Thyroid gland (tissue), 4 donors: Measurements from ENCODE around the gene PLCB3. TPM values are rescaled to one million over a fixed set of nuclear protein-coding genes. Genes with fewer than 3 reads are reported as not detected.

Experiments
- DNase-seq, 2 donors: peaks; one replicate each; pipeline ENCODE4 v3.0.0-alpha.2; 2019
- H3K27ac ChIP-seq, 3 donors: fragments of 200-600 bp; sonication (generic); 1 replicate in 2 of 3; 2 replicates in 1 of 3; pipeline ENCODE4 v1.5.1; 2016 to 2019; ENCODE audit warnings: mild to moderate bottlenecking in 1 of 3, moderate library complexity in 1 of 3
- H3K27me3 ChIP-seq: fragments of 200-600 bp; sonication (generic); one replicate; pipeline ENCODE4 v1.5.1; 2019
- H3K36me3 ChIP-seq, 2 donors: fragments of 200-600 bp; sonication (generic); one replicate each; pipeline ENCODE4 v1.5.1; 2016 to 2019
- H3K4me1 ChIP-seq, 2 donors: fragments of 200-600 bp; sonication (generic); one replicate each; pipeline ENCODE4 v1.5.1; 2017 to 2019
- H3K4me3 ChIP-seq, 3 donors: fragments of 200-600 bp; sonication (generic); replicated peaks in 1 of 3; 1 replicate in 2 of 3; 2 replicates in 1 of 3; pipeline ENCODE4 v1.5.1; 2016; ENCODE audit warnings: mild to moderate bottlenecking in 1 of 3
- H3K9me3 ChIP-seq: fragments of 200-600 bp; sonication (generic); one replicate; pipeline ENCODE4 v1.5.1; 2017
- CTCF ChIP-seq, 6 experiments: fragments of 200-600 bp in 3 of 6; fragments of 450-650 bp in 3 of 6; sonication (generic) in 3 of 6; IDR thresholded peaks; one replicate each; pipeline ENCODE4 v1.5.1; 2016 to 2019; ENCODE audit warnings: antibody characterized with exemption in 6 of 6, mild to moderate bottlenecking in 2 of 6, inconsistent platforms in 1 of 6, moderate library complexity in 1 of 6
- POLR2A ChIP-seq, 2 donors: fragments of 450-650 bp; IDR thresholded peaks; one replicate each; pipeline ENCODE4 v1.6.1; 2017; ENCODE audit warnings: antibody characterized with exemption in 2 of 2, mild to moderate bottlenecking in 2 of 2, moderate library complexity in 1 of 2
- WGBS, 2 donors: methylation state at CpG; one replicate each; pipeline ENCODE4 v1.1.5; 2017; 5-methylcytosine and 5-hydroxymethylcytosine counted together
- intact Hi-C: fragments of 100-400 bp; cut with DNase I; formaldehyde crosslinking; loops from one replicate; pipeline ENCODE4 v1.15.1; 2023
- total RNA-seq, 4 donors: library from RNA; depleted of rRNA; stranded (reverse); fragments of >200 nt; gene quantifications; one replicate each; pipeline ENCODE4 v1.2.3, GENCODE V29; 2016

The PLCB3 gene
- total RNA-seq, 4 donors from 2014 or later = 18.8 to 39.2 (median 23.5) TPM

GRCh38 chr11:64287676-64288352 lies 36.5 kb downstream of the PLCB3 start:
- Histone ChIP-seq H3K36me3 (no peaks in the 10 kb centered on the region), H3K27me3 (peaks cover 4% of the 10 kb centered on the region), H3K4me1 (peaks cover 9 to 41% of the 10 kb centered on the region in 2 donors), H3K9me3 (no peaks in the 10 kb centered on the region), H3K27ac (no peak overlapping the region), H3K4me3 (no peak overlapping the region)
- no peak for DNase-seq
- intact Hi-C loops = no loop called here
- TF ChIP-seq POLR2A (IDR thresholded peaks at IDR 0.05) (no peak), CTCF (IDR thresholded peaks at IDR 0.05) (no peak)
- 93 to 94% methylated on average over 16 to 33 of the region's 33 CpGs for WGBS, 2 donors

DNA sequence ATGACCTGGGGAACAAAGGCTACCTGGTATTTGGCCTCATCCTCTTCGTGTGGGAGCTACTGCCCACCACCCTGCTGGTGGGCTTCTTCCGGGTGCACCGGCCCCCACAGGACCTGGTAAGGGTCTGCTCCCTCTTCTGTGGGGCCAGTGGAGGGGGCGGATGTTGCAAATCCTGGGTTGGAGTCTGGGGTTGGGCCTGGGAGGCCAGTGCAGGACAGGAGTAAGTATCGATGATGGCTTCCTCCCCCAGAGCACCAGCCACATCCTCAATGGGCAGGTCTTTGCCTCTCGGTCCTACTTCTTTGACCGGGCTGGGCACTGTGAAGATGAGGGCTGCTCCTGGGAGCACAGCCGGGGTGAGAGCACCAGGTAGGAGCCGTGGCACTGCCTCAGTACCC lies 37.0 kb downstream of the PLCB3 start:
- WGBS, 2 donors = 92% methylated on average over 6 to 7 of the region's 9 CpGs
- TF ChIP-seq CTCF (IDR thresholded peaks at IDR 0.05) (no peak), POLR2A (IDR thresholded peaks at IDR 0.05) (no peak)
- Histone ChIP-seq H3K4me3 (no peak overlapping the region), H3K27me3 (peaks cover 5% of the 10 kb centered on the region), H3K4me1 (peaks cover 9 to 36% of the 10 kb centered on the region in 2 donors), H3K9me3 (no peaks in the 10 kb centered on the region), H3K36me3 (no peaks in the 10 kb centered on the region), H3K27ac (no peak overlapping the region)
- intact Hi-C loops = no loop called here
- DNase-seq = no peak

- Histone ChIP-seq H3K4me3 (no peak overlapping the region), H3K36me3 (no peaks in the 10 kb centered on the region), H3K27me3 (peaks cover 5% of the 10 kb centered on the region), H3K27ac (no peak overlapping the region), H3K9me3 (no peaks in the 10 kb centered on the region), H3K4me1 (peaks cover 3 to 28% of the 10 kb centered on the region in 2 donors)
- no peak for DNase-seq
- 94 to 95% methylated on average over 11 to 12 of the region's 13 CpGs for WGBS, 2 donors
- intact Hi-C loops = no loop called here
- no peak for TF ChIP-seq POLR2A (IDR thresholded peaks at IDR 0.05)
- TF ChIP-seq CTCF (IDR thresholded peaks at IDR 0.05) = no peak
These were observed 37.8 kb downstream of the PLCB3 start for GRCh38 chr11:64289002-64289564.

GRCh38 chr11:64290352-64291261 lies 39.3 kb downstream of the PLCB3 start:
- peaks cover 5% of the 10 kb centered on the region for H3K27me3 ChIP-seq
- intact Hi-C loops = no loop called here
- DNase-seq = no peak
- H3K9me3 ChIP-seq = no peaks in the 10 kb centered on the region
- peaks cover 0 to 28% of the 10 kb centered on the region in 2 donors for H3K4me1 ChIP-seq
- H3K27ac ChIP-seq = no peak overlapping the region
- no peaks in the 10 kb centered on the region for H3K36me3 ChIP-seq
- 55 to 76% methylated on average over 6 to 8 of the region's 10 CpGs for WGBS, 2 donors
- no peak overlapping the region for H3K4me3 ChIP-seq
- TF ChIP-seq POLR2A (IDR thresholded peaks at IDR 0.05) (no peak), CTCF (IDR thresholded peaks at IDR 0.05) (no peak)
